ENCODE results near the gene CXCL5.
"Not testable (repeated sequence)": the region's sequence is repeated elsewhere in the genome, so short reads cannot be mapped to it uniquely, and the experiment has no call there.

Gene CXCL5

DNA sequence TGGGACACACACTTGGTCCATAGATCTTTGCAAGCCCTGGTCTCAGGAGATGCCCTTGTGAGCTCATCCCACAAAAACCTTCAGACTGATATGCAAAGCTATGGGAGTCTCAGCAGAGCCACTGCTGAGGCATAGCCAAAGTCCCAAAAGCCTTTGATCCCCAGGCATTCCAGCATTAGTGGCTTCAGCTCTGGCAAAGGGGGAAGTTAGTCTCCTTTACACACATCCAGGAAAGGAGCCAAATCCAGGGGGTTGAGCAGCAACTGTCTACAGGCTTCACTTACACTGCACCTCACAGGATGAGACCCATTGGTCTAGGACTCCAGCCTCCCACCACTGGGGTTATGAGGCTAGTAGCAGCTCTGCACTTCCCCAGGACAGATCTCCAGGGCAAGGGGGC, 30.6 kb downstream of the CXCL5 start:
- DNase-seq: no peak

DNA sequence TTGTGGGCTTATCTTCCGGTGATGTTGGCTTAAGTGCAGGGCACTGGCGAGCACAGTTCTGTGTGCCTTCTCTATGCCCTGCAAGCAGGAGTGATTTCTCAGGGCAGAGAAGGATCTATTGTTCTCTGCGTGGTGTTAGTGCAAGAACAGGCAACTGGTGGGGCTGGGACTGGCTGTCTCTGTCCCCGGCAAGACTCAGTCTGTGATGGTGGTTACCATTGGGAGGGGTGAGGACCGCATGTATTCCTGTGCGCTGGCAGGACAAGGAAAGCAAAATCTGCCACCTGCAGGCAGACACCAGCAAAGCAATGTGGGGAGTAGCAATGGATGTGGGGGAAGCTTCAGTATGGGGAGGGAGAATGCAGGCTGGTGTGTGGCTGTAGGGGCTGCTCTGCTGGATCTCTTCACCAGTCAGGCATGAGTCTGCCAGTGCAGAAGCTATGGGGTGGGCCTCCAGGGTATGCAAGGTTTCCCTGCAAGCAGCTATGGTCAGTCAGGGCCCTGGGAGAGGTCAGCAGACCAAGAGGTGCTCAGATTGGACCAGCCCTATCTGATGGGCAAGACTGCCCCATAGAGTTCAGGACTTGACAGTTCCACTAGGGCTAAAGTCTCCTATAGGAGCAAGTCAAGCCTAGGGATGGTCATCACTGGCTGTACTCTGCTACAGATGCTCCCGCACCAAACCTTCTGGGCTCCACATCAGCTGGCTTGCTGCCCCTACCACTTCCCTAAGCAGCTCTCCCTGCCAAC, 33.4 kb downstream of the CXCL5 start:
- no peak for DNase-seq

DNA sequence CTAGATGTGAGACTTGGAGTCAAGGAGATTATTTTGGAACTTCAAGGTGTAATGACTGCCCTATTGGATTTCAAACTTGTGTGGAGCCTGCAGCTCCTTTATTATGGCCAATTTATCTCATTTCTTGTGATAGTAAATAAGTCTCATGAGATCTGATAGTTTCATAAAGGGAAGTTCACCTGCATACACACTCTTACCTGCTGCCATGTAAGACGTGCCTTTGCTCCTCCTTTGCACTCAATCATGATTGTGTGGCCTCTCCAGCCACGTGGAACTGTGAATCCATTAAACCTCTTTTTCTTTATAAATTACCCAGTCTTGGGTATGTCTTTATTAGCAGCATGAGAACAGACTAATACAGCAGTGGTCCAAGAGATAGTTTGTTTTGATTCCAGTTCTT, 35.8 kb downstream of the CXCL5 start:
- no peak for DNase-seq

DNA sequence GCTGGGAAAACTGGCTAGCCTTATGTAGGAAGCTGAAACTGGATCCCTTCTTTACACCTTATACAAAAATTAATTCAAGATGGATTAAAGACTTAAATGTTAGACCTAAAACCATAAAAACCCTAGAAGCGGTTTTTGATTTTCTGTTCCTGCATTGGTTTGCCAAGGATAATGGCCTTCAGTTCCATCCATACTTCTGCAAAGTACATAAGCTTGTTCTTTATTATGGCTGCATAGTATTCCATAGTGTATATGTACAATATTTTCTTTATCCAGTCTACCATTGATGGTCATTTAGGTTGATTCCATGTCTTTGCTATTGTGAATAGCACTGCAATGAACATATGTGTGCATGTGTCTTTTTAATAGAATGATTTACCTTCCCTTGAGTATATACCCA, 39.4 kb downstream of the CXCL5 start:
- DNase-seq: not testable (repeated sequence)

DNA sequence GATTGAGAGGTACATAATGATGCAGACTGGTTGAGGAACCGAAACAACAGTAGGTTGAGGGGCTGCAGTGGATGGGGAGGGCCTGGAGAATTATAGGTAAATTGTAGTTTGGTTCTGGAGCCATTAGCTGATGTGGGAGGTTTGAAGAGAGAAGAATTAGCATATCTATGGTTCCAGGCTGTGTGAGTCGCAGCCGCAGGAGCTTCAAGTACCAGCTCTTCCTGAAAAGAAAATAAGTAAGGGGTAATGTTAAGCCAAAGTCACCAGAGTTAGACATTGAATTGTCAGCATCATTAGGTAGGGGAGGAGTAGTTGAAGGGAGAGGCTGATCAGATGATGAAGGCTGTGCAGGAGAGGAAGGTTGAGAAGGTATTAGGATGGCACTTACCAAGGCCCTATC, 46.1 kb downstream of the CXCL5 start:
- no peak for DNase-seq

DNA sequence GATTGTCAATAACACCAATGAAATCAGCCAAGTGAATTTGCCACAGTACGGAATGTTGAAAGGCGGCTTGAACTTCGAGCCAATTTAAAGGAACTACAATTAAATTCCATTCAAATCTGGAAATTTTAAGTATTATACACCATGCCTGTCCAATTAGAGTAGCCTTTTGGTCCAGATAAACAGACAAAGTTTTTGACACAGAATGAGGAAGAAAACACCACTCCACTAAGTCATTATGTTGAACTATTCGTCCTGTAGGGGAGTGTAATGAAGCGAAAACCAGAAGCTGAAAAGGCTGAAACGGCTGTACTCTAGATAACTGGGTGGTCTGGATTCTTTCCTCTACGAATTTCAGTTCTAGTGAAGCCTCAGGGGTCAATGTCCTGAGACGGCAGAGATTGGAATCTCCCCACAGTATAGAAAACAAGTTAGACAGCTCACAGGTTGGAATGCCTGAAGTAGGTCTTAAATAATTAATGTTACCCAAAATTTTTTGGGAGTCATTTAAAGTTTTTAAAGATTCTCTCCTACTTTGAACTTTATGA, 48.0 kb downstream of the CXCL5 start:
- DNase-seq: peak; percentile 18

DNA sequence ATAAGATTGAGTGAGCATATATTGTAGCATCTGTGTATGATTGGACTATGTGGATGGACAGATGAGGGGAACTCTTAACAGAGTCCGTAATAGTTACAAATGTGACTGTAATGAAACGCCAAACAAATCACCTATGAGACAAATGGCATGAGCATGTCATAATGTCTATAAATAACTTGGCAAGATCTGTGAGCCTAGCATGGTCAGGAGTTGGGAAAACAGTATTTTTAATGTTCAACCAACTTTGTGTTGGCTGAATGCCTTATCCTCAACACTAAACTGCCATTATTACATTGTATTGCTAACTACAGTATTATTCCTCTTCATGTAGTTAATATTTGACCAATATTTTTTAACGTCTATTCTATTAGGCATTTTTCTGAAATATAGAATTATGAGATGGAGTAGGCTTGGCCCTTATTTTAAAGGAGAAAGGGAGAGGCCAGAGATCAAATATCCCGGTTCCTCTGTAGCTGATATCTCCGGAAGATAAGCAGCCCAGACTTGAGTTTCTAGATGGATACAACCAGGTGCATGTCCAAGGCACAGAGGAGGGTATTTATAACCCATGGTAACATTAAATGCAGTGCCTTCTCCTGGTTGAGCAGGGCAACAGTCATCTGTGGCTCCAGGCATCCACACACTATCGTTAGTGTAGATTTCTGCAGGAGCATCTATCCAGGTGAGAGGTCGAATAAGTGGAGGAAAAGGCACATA, 49.3 kb downstream of the CXCL5 start:
- no peak for DNase-seq

DNA sequence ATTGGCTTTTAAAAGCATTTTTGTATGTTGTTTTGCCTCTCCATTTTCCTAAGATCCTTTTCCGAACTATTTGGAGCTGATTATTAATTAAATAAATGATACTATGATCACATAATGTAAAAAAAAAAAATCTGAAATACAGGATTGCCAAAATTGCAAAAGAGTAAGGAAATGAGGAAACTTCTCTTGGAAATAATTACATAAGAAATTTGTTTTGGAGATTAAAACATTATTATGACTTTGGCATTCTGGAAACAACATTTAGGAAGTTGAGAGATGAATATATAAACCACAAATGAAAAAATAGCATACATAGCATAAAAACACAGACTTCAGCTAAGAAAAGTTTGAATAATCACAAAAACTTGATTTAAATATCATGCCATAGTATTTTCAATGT, 50.2 kb downstream of the CXCL5 start:
- no peak for DNase-seq

DNA sequence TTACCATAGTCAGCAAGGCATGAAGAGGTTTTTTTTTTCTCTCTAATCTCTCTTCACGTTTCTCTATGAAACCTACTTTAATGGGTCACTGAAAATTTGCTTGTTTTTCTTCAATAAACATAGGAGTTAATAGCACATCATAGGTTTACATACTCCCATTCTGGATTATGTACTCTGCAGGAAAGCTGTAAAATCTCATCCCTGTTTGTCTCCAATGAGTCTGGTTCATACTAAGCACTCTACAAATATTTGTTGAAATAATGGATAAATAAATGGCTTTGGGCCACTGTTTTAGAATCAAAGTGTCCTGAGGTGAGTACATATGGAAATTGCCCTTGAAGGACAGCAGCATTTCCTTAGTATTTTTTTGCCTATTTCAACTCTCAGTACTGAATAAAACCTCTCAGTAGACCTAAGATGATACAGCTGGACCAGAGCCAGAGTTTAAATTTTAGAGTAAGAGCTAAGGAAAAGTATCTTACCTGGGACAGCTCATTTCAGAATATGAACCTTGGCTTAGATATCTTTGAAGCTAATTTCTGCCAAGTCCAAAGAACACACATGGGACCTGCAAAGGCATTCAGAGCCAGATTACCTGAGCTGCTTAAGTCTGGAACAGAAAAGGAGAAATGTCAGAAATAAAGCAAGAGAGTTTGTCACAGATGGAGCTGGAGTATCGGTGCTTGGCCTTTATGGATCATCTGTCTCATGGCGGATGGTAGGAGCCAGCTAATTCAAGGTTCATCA, 51.1 kb downstream of the CXCL5 start:
- no peak for DNase-seq

DNA sequence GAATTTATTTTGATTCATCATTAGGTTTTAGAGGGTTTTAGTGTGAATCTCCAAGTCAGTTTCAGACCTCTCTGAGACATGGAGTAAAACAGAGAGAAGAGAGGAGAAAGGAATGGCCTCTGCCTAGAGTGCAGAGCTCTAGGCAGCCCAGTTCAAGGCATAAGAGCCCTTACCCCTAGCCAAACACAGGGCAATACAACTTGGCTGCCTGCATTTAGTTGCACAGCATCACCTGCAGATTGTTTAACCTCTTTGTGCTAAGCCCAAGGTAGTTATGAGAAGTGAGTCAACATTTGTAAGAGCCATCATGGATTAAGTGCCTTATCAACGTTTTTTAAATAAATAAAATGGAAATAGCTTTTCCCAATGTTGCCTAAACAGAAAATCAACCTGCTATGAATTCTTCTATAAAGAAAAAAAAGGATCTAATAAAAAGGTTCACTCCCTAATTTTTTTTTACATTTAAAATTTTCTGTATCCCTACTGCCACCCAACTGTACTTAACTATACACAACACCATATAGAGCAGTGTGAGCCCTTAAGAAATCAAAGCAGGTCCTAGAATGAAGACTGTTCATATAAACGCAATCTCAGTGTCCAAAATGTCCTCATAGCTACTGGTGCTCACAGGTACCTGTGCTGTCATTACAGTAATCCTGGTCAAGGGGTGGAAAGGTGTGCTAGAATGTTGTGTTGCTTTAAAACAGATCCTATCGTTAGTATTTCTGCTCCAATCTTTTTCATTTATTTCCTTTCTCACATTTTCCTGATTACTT, 52.6 kb downstream of the CXCL5 start:
- no peak for DNase-seq
